Sigmoid colon (tissue), 4 donors: ENCODE measurements around the gene KRT6C.

Experiments
- CTCF ChIP-seq, 4 experiments: fragments of 450-650 bp in 3 of 4; fragments of 200-600 bp in 1 of 4; IDR thresholded peaks; one replicate each; pipeline ENCODE4 v1.5.1; 2016 to 2019; ENCODE audit warnings: antibody characterized with exemption in 4 of 4, mild to moderate bottlenecking in 3 of 4, moderate library complexity in 2 of 4
- EP300 ChIP-seq, 4 donors: sonication (generic); formaldehyde crosslinking; IDR thresholded peaks; one replicate each; pipeline ENCODE4 v1.6.1; 2017; ENCODE audit warnings: antibody characterized with exemption in 4 of 4

GRCh38 chr12:52501490-52501889 is 27.9 kb upstream of the KRT6C start:
- TF ChIP-seq EP300 (IDR thresholded peaks at IDR 0.05) (no peak), CTCF (IDR thresholded peaks at IDR 0.05) (no peak)
